ENCODE data around the gene ZNF337. TPM values are rescaled to one million over a fixed set of nuclear protein-coding genes. Genes with fewer than 3 reads are reported as not detected.

The ZNF337 gene
- total and polyA plus RNA-seq, 10 of the 15 experiments (the other 5 are each of a cell fraction or from before 2014, with no cell fraction given): 0.60 to 16.8 (median 9.1) TPM

DNA sequence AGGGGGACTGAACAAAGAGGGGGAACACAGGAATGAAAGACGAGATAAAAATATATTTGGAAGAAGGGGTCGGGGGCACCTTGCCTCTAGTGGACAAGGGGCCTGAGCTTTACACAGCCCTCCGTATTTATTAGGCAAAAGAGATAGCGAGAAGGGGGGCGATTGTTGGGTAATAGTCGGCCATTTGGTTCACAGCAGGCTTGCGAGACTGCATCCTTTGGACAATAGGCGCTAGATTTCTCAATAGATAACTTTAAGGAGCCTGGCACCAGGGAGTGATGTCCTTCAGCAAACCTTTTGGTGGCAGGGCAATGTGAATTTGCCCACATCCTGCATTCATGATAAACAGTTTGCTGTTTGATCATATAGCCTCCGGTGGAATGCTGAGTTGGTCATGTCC is 69.9 kb downstream of the ZNF337 start:
- ATAC-seq (no peak), DNase-seq (ENCODE audit: low read depth, low spot score) (no peak), FAIRE-seq (no peak)
- Histone ChIP-seq H3K9me3 (replicated peaks; ENCODE audit: control insufficient read depth, insufficient read depth, low read length) (peaks cover 2% of the 10 kb centered on the region; the same call in 1 of the 3 replicates), H3K9ac (ENCODE audit: control insufficient read depth, insufficient read depth, low read length) (no peak overlapping the region), H3K79me2 (ENCODE audit: control insufficient read depth, insufficient read depth, low read length) (peaks cover 20% of the 10 kb centered on the region), H3K4me2 (ENCODE audit: control insufficient read depth, insufficient read depth) (no peak overlapping the region), H3K36me3 (ENCODE audit: control insufficient read depth in 2 of 2, insufficient read depth in 2 of 2, low read length in 1 of 2) (no peaks in the 10 kb centered on the region), H3K27ac (ENCODE audit: control insufficient read depth, insufficient read depth) (no peak overlapping the region), H2AFZ (ENCODE audit: control insufficient read depth, low read depth, low read length) (no peak overlapping the region), H3K4me1 (ENCODE audit: control insufficient read depth, insufficient read depth, low read length) (peaks cover 3% of the 10 kb centered on the region; the same call in 1 of the 2 replicates), H3K27me3 (replicated peaks in 1 of 2; ENCODE audit: control insufficient read depth in 2 of 2, insufficient read depth in 2 of 2, low read length in 1 of 2) (no peaks in the 10 kb centered on the region), H3K4me3 (no peak overlapping the region), H4K20me1 (ENCODE audit: control insufficient read depth, insufficient read depth) (no peaks in the 10 kb centered on the region)
- in situ Hi-C loops (cut with MboI) (no loop called here), intact Hi-C loops (cut with micrococcal nuclease; ENCODE audit: unreplicated experiment) (loop anchor here (10.0 kb wide), 1 partner anchor 312 kb away; no protein-coding TSS in a partner anchor)
- TF ChIP-seq HCFC1 (IDR thresholded peaks at IDR 0.05; ENCODE audit: low read length) (no peak), CBFB (IDR thresholded peaks at IDR 0.05; ENCODE audit: low read depth) (no peak), POLR2AphosphoS2 (IDR thresholded peaks at IDR 0.05; ENCODE audit: low read depth, low read length) (no peak)
- TF ChIP-seq, protein P1, sequence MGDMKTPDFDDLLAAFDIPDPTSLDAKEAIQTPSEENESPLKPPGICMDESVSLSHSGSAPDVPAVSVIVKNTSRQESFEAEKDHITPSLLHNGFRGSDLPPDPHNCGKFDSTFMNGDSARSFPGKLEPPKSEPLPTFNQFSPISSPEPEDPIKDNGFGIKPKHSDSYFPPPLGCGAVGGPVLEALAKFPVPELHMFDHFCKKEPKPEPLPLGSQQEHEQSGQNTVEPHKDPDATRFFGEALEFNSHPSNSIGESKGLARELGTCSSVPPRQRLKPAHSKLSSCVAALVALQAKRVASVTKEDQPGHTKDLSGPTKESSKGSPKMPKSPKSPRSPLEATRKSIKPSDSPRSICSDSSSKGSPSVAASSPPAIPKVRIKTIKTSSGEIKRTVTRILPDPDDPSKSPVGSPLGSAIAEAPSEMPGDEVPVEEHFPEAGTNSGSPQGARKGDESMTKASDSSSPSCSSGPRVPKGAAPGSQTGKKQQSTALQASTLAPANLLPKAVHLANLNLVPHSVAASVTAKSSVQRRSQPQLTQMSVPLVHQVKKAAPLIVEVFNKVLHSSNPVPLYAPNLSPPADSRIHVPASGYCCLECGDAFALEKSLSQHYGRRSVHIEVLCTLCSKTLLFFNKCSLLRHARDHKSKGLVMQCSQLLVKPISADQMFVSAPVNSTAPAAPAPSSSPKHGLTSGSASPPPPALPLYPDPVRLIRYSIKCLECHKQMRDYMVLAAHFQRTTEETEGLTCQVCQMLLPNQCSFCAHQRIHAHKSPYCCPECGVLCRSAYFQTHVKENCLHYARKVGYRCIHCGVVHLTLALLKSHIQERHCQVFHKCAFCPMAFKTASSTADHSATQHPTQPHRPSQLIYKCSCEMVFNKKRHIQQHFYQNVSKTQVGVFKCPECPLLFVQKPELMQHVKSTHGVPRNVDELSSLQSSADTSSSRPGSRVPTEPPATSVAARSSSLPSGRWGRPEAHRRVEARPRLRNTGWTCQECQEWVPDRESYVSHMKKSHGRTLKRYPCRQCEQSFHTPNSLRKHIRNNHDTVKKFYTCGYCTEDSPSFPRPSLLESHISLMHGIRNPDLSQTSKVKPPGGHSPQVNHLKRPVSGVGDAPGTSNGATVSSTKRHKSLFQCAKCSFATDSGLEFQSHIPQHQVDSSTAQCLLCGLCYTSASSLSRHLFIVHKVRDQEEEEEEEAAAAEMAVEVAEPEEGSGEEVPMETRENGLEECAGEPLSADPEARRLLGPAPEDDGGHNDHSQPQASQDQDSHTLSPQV (IDR thresholded peaks at IDR 0.05): no peak
- ChIA-PET CTCF (no interaction called here), RAD21 (ENCODE audit: unreplicated experiment) (no interaction called here), SMC1A (ENCODE audit: uncharacterized antibody, unreplicated experiment) (no interaction called here), POLR2A (no interaction called here)
- no TSS peak for BruUV-seq (replicated peaks)
- WGBS (ENCODE audit: insufficient coverage, insufficient replicate concordance, low lambda C conversion rate, missing lambda C conversion rate): 97% methylated on average over 9 of the region's 9 CpGs
